ENCODE results near the gene PTPRM.
A peak's percentile ranks its signal among the peaks of the same experiment; 100 is the strongest.

The PTPRM gene

GRCh38 chr18:7878265-7879211 lies 311.4 kb downstream of the PTPRM start:
- intact Hi-C loops (cut with DNase I): no loop called here
- no peak for DNase-seq

DNA sequence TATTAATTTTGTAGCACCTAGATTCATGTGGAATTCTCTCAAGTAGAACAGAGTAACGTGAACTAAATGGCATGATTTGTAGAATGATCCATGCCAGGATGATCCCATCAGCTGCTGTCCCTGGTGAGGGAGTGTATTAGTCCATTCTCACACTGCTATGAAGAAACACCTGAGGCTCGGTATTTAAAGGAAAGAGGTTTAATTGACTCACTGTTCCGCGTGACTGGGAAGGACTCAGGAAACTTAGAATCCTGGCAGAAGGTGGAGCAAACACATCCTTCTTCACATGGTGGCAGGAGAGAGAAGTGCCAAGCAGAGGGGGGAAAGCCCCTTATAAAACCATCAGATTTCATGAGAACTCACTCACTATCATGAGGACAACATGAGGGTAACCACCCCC lies 312.6 kb downstream of the PTPRM start:
- intact Hi-C loops (cut with DNase I): no loop called here
- DNase-seq: no peak

DNA sequence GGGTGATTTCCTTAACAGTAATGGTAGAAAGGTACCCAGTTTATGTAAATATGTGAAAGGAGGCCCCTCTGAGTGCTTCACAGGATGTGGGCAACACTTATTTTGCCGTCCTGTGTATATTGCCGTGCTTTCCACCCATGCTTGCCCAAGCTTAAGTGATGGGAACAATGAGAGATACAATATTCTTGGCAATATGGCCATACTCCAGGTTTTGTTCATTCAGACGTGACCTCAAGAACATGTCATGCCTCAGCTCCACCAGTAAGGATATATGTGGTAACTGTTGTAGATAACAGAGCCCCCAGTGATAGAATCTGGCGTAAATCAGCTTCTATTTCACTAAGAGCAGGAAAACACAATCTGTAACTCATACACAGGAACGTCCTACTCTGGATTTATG lies 318.7 kb downstream of the PTPRM start:
- no peak for DNase-seq
- intact Hi-C loops (cut with DNase I): no loop called here

- intact Hi-C loops (cut with DNase I): no loop called here
- no peak for DNase-seq
Measured at GRCh38 chr18:7886436-7886835, 319.3 kb downstream of the PTPRM start.

DNA sequence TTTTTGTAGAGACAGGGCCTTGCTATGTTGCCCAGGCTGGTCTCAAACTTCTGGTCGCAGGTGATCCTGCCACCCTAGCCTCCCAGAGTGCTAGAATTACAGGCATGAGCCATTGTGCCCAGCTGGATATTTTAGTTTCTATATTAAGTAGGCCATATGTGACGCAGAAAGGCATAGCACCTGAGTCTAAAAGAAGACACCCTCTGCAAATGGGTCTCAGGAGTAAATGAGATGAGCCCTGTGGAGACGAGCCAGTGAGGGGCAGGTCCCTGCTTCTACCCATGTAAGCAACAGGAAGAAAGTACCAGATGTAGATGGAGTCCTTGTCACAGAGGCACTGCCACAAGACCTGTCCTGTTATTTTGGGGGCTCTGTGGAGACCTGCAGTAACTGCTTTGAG lies 322.4 kb downstream of the PTPRM start:
- intact Hi-C loops (cut with DNase I): no loop called here

DNA sequence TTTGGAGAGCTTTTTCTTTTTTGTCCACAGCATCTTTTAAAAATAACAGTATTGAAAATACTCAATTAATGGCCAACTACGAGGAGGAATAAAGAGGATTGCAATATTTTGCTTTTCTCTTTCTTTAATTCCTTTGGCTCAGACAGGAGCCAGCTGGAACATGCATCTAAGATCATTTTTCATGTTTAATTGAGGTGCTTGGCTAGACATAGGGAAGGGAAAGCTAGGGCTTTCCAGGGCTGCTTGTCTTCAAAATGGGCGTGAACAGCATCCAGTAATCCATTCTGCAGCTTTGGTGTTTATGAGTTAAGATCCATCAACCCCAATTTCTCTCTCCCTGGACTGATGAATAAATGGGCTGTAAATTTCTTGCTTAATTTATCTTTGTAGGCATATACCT lies 323.0 kb downstream of the PTPRM start:
- DNase-seq: no peak
- intact Hi-C loops (cut with DNase I): no loop called here

More for the DNA sequence above, 322.4 kb downstream of the PTPRM start:
- no peak for DNase-seq

- intact Hi-C loops (cut with DNase I): no loop called here
- DNase-seq: no peak
Measured at GRCh38 chr18:7892556-7892955, 325.4 kb downstream of the PTPRM start.

DNA sequence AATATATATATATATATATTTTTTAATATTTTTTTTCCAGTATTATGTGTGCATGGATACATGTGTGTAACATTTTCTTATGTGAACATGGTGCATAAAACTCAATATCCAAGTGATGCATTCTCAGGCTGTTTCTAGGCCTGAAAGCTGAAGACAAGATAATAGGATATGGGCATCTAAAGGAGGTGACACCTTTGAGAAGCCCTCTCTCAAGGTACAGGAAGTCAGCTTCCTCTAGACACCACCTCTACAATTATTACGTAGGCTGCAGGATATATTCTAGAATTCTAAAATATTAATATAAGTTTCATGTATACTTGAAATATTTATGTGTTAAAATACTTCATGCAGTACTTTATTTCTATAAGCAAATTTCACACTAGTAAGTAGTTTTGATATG lies 327.5 kb downstream of the PTPRM start:
- no peak for DNase-seq
- intact Hi-C loops (cut with DNase I): no loop called here

DNA sequence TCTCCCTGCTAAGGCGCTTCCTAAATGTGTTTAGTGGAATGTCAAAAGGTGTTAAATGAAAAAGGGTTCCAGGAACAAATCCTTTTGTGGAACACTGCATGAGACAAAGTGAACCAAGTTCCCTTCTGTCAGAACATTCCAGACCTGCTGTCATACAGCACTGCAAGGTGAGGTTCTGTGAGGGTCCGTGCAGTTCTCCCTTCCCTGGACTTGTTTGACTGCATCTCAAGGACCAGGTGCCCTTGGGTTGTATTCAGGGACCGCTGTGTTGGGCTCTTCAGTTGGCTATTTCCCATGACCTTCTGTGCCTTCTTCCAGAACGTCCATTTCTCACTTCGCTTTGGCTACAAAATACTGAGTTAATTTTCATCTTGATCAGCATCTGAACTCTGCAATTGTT lies 328.2 kb downstream of the PTPRM start:
- intact Hi-C loops (cut with DNase I): no loop called here
- no peak for DNase-seq

GRCh38 chr18:7896161-7896560 lies 329.0 kb downstream of the PTPRM start:
- intact Hi-C loops (cut with DNase I): no loop called here
- no peak for DNase-seq

GRCh38 chr18:7896805-7897518 lies 329.8 kb downstream of the PTPRM start:
- intact Hi-C loops (cut with DNase I): no loop called here
- no peak for DNase-seq

DNA sequence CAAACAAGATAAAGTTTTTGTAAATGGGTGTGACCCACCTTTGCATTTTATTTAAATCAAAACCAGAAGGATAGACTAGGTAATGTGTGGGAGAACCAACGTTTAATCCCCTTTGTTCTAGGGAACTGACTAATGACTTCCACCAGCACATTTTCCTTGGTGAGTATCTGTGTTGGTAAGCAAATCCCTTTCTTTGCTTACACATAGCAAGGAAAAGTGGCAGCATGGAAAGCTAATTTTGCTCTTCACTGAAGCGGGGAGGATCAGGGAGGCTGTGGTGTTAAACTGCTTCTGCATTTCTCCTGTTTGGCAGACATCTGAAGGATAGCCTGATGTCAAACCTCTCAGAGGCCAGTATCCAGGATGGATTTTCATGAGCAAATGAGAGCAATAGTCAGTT lies 331.1 kb downstream of the PTPRM start:
- intact Hi-C loops (cut with DNase I): no loop called here
- no peak for DNase-seq

GRCh38 chr18:7899078-7899477 lies 332.0 kb downstream of the PTPRM start:
- no peak for DNase-seq
- intact Hi-C loops (cut with DNase I): no loop called here

DNA sequence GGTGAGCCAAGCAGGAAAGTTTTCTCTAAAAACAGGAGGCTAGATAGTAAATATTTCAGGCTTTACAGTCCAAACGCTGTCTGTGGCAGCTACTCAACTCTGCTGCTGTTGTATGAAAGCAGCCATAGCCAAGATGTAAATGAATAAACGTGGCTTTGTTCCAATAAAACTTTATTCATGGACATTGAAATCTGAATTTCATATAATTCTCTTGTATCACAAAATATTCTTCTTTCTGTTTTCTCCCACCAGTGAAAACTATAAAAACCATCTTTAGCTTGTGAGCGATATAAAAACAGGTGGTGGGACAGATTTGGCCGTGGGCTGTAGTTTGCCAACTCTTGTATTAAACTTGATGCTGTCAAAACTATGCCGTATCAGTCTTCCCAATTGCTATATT lies 333.0 kb downstream of the PTPRM start:
- intact Hi-C loops (cut with DNase I): no loop called here
- no peak for DNase-seq

DNA sequence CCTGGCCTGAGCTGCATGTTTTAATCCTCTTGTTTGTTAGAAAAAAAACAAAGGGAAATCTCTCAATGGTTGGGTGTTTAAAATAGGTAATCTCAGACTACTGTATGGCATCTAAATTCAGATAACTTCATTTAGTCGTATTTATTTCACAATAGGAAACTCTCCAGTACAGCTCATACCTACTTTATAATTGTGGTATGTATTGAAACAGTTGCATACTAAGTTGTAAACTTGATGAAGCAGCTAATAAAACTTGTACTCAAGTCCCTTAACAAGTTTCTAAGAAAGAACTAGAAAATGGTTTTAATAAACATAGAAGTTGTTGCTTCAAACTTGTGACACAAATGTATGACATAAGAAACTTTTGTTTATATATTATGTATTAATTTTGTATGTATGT lies 334.5 kb downstream of the PTPRM start:
- intact Hi-C loops (cut with DNase I): no loop called here

DNA sequence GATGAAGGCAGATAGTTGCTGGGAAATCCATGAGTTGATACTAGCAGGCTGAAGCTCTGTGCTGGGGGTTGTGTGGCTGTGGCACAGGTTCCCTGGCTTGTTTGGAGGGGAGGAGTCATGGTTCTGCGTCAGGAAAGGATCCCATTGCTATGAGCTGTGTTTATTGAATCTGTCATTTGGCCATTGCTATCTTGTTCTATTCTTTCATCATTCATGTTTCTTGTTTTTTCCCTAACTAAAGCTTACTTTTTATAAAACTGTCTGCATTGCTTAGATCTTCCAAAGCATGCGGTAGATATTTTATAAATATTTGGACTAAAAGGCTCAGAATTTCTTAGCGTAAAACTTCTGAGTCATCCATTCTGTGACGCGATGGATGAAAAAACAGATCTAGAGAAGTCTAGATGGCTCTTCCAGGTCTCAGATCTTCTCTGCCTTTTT lies 335.3 kb downstream of the PTPRM start:
- intact Hi-C loops (cut with DNase I): no loop called here
- peak in 1 of 10 donors; percentile 71 for DNase-seq

More for the DNA sequence above, 334.5 kb downstream of the PTPRM start:
- DNase-seq: no peak

- intact Hi-C loops (cut with DNase I): no loop called here
- DNase-seq: no peak
Measured at GRCh38 chr18:7904529-7904928, 337.4 kb downstream of the PTPRM start.

DNA sequence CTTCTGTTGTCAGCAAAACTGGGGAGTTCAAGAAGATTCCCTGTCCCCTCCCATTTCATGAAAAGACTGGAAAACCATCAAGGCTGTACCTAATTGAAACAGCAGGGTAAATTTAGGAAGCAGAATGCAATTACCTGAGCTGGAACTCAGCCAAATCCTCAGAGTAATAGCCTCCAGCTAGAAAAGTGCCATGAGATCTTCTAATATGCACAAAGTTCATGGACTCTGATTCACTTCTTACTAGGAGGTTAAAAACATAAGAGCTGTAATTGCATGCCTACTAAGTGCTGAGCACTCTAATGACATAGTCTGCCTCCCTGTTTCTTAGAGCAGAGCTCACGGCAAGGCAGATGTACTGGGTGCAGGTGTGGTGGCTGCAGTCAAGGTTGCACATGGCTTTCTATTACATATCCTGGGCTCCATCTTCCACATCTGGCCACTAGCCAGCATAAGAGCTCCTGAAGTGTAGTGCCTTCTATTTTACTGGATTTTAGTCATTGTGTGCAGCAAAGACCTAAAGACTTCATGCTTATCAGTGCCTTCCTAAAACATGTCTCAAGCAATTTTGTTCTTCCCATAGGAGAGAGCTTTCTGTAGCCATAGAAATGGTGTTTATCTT lies 341.7 kb downstream of the PTPRM start:
- intact Hi-C loops (cut with DNase I): no loop called here

DNA sequence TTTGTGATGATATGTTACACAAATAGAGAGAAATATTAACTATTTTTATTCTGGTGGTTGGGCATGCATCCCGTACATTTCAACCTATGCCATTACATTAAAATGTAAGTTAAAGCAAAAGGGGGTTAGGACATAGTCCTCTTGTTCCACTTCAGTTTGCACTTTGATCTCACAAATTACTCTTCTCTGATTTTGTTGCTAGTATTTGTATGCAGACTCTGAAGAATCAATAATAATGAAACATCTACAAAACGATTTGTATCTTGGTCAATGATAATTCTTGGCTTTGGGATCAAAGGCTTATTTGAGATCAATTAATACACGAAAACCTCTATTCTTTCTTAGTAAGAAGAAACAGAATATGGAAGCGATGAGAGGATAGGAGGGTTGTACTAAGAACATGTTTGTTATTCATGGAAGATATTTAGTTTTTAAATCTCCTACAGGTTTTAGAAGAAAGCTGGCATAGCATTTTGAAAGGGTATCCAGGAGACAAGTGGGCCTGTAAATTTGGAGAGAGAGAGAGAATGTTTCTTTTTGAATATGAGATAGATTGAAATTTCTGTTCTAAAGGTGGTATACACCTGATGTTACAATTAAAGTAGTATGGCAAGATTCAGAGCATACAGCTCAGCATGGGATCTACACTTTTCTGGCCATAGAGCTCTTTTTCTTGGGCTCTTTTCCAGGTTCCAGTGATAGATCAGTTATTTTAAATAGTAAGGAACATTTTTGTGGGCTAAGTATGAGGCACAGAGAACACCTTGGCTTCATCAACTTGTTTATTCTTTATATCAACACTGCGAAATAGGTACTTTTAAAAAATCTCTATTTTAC lies 347.9 kb downstream of the PTPRM start:
- intact Hi-C loops (cut with DNase I): no loop called here
- DNase-seq: no peak

More for the DNA sequence above, 341.7 kb downstream of the PTPRM start:
- no peak for DNase-seq

DNA sequence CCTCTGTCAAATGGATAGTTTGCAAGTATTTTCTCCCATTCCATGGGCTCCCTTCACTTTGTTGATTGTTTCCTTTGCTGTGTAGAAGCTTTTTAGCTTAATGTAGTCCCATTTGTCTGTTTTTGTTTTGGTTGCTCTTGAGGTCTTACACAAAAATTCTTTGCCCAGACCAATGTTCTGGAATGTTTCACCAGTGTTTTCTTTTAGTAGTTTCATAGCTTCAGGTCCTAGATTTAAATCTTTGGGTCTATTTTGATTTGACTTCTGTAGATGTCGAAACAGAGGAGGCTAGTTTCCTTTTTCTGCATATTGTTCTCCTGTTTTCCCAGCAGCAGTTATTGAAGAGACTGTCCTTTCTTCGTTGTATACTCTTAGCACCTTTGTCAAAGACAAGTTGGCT lies 351.6 kb downstream of the PTPRM start:
- DNase-seq: no peak
- intact Hi-C loops (cut with DNase I): no loop called here
